HEK293 (cell line): ENCODE results near the gene IER2.

Experiments
- CTCF ChIA-PET: fragments of 350-600 bp; formaldehyde crosslinking; extraction: SDS; loops from one replicate; lab custom pipeline; 2021; ENCODE audit warnings: antibody characterized with exemption; lab: Yijun Ruan, JAX
- POLR2A ChIA-PET: fragments of 300-600 bp; formaldehyde crosslinking; extraction: SDS; loops from one replicate; lab custom pipeline; 2020; ENCODE audit warnings: antibody characterized with exemption, inconsistent platforms; lab: Yijun Ruan, JAX
- H3K27ac ChIP-seq: fragments of 200-500 bp; sonication (Bioruptor generic); 2 replicates; pipeline ENCODE4 v1.5.1; 2014; ENCODE audit warnings: low read depth, low read length, control low read depth, inconsistent platforms; ENCODE audit errors: extremely low read depth
- H3K36me3 ChIP-seq, 2 experiments: fragments of 200-500 bp in 1 of 2; sonication (Bioruptor generic) in 1 of 2; 1 replicate in 1 of 2; 2 replicates in 1 of 2; pipeline ENCODE4 v1.5.1; 2014 to 2017; ENCODE audit warnings: inconsistent platforms in 2 of 2, low read length in 2 of 2; ENCODE audit not compliant: control insufficient read depth in 2 of 2, insufficient read depth in 1 of 2
- H3K4me1 ChIP-seq: fragments of 200-500 bp; sonication (Bioruptor generic); 2 replicates; pipeline ENCODE4 v1.5.1; 2014; ENCODE audit warnings: mild to moderate bottlenecking, low read length, inconsistent platforms; ENCODE audit not compliant: control insufficient read depth, insufficient read depth
- H3K4me3 ChIP-seq: 2 replicates; pipeline ENCODE4 v1.5.1; 2011; ENCODE audit warnings: low read depth, mild to moderate bottlenecking, control low read depth, low read length, moderate library complexity
- H3K9me3 ChIP-seq: fragments of 200-500 bp; sonication (Bioruptor generic); 2 replicates; pipeline ENCODE4 v1.5.1; 2014; ENCODE audit warnings: low read depth, low read length, inconsistent platforms; ENCODE audit not compliant: control insufficient read depth, insufficient read depth
- BCL6B ChIP-seq: fragments of 450-650 bp; formaldehyde crosslinking; IDR thresholded peaks from 2 replicates; pipeline ENCODE4 v1.5.1; 2017; ENCODE audit warnings: missing biosample characterization, missing genetic modification characterization
- EGR2 ChIP-seq: fragments of 450-650 bp; formaldehyde crosslinking; IDR thresholded peaks from 2 replicates; pipeline ENCODE4 v1.5.1; 2016; ENCODE audit warnings: low read depth, missing biosample characterization, missing genetic modification characterization
- IKZF3 ChIP-seq: fragments of 450-650 bp; IDR thresholded peaks from 2 replicates; pipeline ENCODE4 v1.5.0; 2018; ENCODE audit warnings: missing biosample characterization, mild to moderate bottlenecking, missing genetic modification characterization, moderate library complexity
- KLF1 ChIP-seq: fragments of 450-650 bp; formaldehyde crosslinking; IDR thresholded peaks from 2 replicates; pipeline ENCODE4 v1.5.1; 2016; ENCODE audit warnings: missing biosample characterization, missing genetic modification characterization
- MEIS1 ChIP-seq: sonication (generic); formaldehyde crosslinking; IDR thresholded peaks from 2 replicates; pipeline ENCODE4 v1.8.1; 2022; ENCODE audit warnings: missing genetic modification reagents, mild to moderate bottlenecking, borderline replicate concordance
- SP2 ChIP-seq: fragments of 450-650 bp; formaldehyde crosslinking; IDR thresholded peaks from 2 replicates; pipeline ENCODE4 v1.5.1; 2016; ENCODE audit warnings: missing biosample characterization, missing genetic modification characterization
- SP7 ChIP-seq: fragments of 450-650 bp; formaldehyde crosslinking; IDR thresholded peaks from 2 replicates; pipeline ENCODE4 v1.5.1; 2016; ENCODE audit warnings: missing biosample characterization, missing genetic modification characterization
- ZEB2 ChIP-seq: fragments of 450-650 bp; formaldehyde crosslinking; IDR thresholded peaks from 2 replicates; pipeline ENCODE4 v1.5.1; 2016; ENCODE audit warnings: missing biosample characterization, missing genetic modification characterization
- ZFHX2 ChIP-seq: fragments of 450-650 bp; formaldehyde crosslinking; conservative IDR thresholded peaks from 2 replicates; pipeline ENCODE4 v1.5.1; 2016; ENCODE audit warnings: missing biosample characterization, missing genetic modification characterization
- ZNF184 ChIP-seq: fragments of 450-650 bp; IDR thresholded peaks from 2 replicates; pipeline ENCODE4 v1.5.1; 2018; ENCODE audit warnings: missing biosample characterization, mild to moderate bottlenecking, missing genetic modification characterization
- ZNF223 ChIP-seq: fragments of 450-650 bp; formaldehyde crosslinking; IDR thresholded peaks from 2 replicates; pipeline ENCODE4 v1.5.1; 2016; ENCODE audit warnings: missing biosample characterization, missing genetic modification characterization
- ZNF24 ChIP-seq: fragments of 450-650 bp; formaldehyde crosslinking; IDR thresholded peaks from 2 replicates; pipeline ENCODE4 v1.5.1; 2016; ENCODE audit warnings: missing biosample characterization, missing genetic modification characterization
- ZNF280D ChIP-seq: fragments of 450-650 bp; formaldehyde crosslinking; IDR thresholded peaks from 2 replicates; pipeline ENCODE4 v1.5.1; 2016; ENCODE audit warnings: missing biosample characterization, missing genetic modification characterization
- ZNF311 ChIP-seq: fragments of 450-650 bp; formaldehyde crosslinking; IDR thresholded peaks from 2 replicates; pipeline ENCODE4 v1.5.1; 2017; ENCODE audit warnings: missing biosample characterization, missing genetic modification characterization, borderline replicate concordance
- ZNF394 ChIP-seq: fragments of 450-650 bp; formaldehyde crosslinking; IDR thresholded peaks from 2 replicates; pipeline ENCODE4 v1.5.1; 2016; ENCODE audit warnings: missing biosample characterization, missing genetic modification characterization, mild to moderate bottlenecking, moderate library complexity, borderline replicate concordance
- ZNF416 ChIP-seq: fragments of 450-650 bp; formaldehyde crosslinking; IDR thresholded peaks from 2 replicates; pipeline ENCODE4 v1.5.1; 2016; ENCODE audit warnings: missing biosample characterization, missing genetic modification characterization
- ZNF426 ChIP-seq: fragments of 450-650 bp; formaldehyde crosslinking; IDR thresholded peaks from 2 replicates; pipeline ENCODE4 v1.5.1; 2017; ENCODE audit warnings: missing biosample characterization, missing genetic modification characterization, mild to moderate bottlenecking, inconsistent platforms, moderate library complexity
- ZNF530 ChIP-seq: fragments of 450-650 bp; formaldehyde crosslinking; IDR thresholded peaks from 2 replicates; pipeline ENCODE4 v1.5.1; 2016; ENCODE audit warnings: low read depth, missing biosample characterization, missing genetic modification characterization
- ZNF629 ChIP-seq: fragments of 450-650 bp; formaldehyde crosslinking; IDR thresholded peaks from 2 replicates; pipeline ENCODE4 v1.5.1; 2017; ENCODE audit warnings: missing biosample characterization, missing genetic modification characterization
- ZNF645 ChIP-seq: fragments of 450-650 bp; formaldehyde crosslinking; IDR thresholded peaks from 2 replicates; pipeline ENCODE4; 2016; ENCODE audit warnings: missing biosample characterization, missing genetic modification characterization
- ZNF664 ChIP-seq: fragments of 450-650 bp; formaldehyde crosslinking; IDR thresholded peaks from 2 replicates; pipeline ENCODE4 v1.5.1; 2016; ENCODE audit warnings: missing biosample characterization, missing genetic modification characterization
- ZNF704 ChIP-seq: fragments of 450-650 bp; formaldehyde crosslinking; IDR thresholded peaks from 2 replicates; pipeline ENCODE4 v1.5.1; 2016; ENCODE audit warnings: missing biosample characterization, missing genetic modification characterization
- ZNF747 ChIP-seq: fragments of 450-650 bp; formaldehyde crosslinking; IDR thresholded peaks from 2 replicates; pipeline ENCODE4 v1.5.1; 2016; ENCODE audit warnings: missing biosample characterization, missing genetic modification characterization
- TF ChIP-seq, protein P1 (sequence below): fragments of 450-650 bp; formaldehyde crosslinking; IDR thresholded peaks from 2 replicates; pipeline ENCODE4 v1.5.1; 2016; ENCODE audit warnings: missing biosample characterization, missing genetic modification characterization, low read depth
- TF ChIP-seq, protein P2 (sequence below): fragments of 450-650 bp; formaldehyde crosslinking; IDR thresholded peaks from 2 replicates; pipeline ENCODE4 v1.5.1; 2016; ENCODE audit warnings: missing biosample characterization, missing genetic modification characterization
- TF ChIP-seq, protein P3 (sequence below): fragments of 450-650 bp; formaldehyde crosslinking; IDR thresholded peaks from 2 replicates; pipeline ENCODE4 v1.5.1; 2016; ENCODE audit warnings: missing biosample characterization, missing genetic modification characterization

Gene IER2

GRCh38 chr19:13172346-13173138 is 22.3 kb downstream of the IER2 start:
- ChIA-PET POLR2A (interaction anchor here (1.4 to 5.2 kb wide), 2 partner anchors 19 to 20 kb away, joined by 4 to 63 read pairs; no protein-coding TSS in a partner anchor), CTCF (no interaction called here)
- Histone ChIP-seq H3K36me3 (no peaks in the 10 kb centered on the region), H3K4me1 (peaks cover 7% of the 10 kb centered on the region), H3K4me3 (no peak overlapping the region), H3K27ac (no peak overlapping the region; the same call in 1 of the 2 replicates), H3K9me3 (no peaks in the 10 kb centered on the region)
- TF ChIP-seq KLF1 (tag by site-specific recombination) (peak; percentile 58), IKZF3 (no peak), ZNF394 (tag by site-specific recombination) (peak; percentile 53; the same call in 1 of the 2 replicates), MEIS1 (CRISPR knock-in tag) (no peak), ZNF704 (tag by site-specific recombination) (no peak), ZNF311 (tag by site-specific recombination) (no peak), ZFHX2 (tag by site-specific recombination) (peak; percentile 91), ZNF629 (tag by site-specific recombination) (0 out of 2 replicates have a peak, but pooled peaks have one; percentile 41), ZNF184 (0 out of 2 replicates have a peak, but pooled peaks have one; percentile 40), ZNF280D (tag by site-specific recombination) (no peak), ZEB2 (tag by site-specific recombination) (peak; percentile 43; the same call in 1 of the 2 replicates), ZNF24 (tag by site-specific recombination) (no peak), ZNF416 (tag by site-specific recombination) (no peak), SP2 (tag by site-specific recombination) (no peak; the same call in 1 of the 2 replicates), ZNF645 (tag by site-specific recombination) (no peak), EGR2 (tag by site-specific recombination) (peak; percentile 87), ZNF426 (tag by site-specific recombination) (no peak), SP7 (tag by site-specific recombination) (peak; percentile 61), ZNF223 (tag by site-specific recombination) (no peak), ZNF747 (tag by site-specific recombination) (no peak), ZNF664 (tag by site-specific recombination) (no peak), ZNF530 (tag by site-specific recombination) (no peak), BCL6B (tag by site-specific recombination) (no peak)
- TF ChIP-seq, protein P1, sequence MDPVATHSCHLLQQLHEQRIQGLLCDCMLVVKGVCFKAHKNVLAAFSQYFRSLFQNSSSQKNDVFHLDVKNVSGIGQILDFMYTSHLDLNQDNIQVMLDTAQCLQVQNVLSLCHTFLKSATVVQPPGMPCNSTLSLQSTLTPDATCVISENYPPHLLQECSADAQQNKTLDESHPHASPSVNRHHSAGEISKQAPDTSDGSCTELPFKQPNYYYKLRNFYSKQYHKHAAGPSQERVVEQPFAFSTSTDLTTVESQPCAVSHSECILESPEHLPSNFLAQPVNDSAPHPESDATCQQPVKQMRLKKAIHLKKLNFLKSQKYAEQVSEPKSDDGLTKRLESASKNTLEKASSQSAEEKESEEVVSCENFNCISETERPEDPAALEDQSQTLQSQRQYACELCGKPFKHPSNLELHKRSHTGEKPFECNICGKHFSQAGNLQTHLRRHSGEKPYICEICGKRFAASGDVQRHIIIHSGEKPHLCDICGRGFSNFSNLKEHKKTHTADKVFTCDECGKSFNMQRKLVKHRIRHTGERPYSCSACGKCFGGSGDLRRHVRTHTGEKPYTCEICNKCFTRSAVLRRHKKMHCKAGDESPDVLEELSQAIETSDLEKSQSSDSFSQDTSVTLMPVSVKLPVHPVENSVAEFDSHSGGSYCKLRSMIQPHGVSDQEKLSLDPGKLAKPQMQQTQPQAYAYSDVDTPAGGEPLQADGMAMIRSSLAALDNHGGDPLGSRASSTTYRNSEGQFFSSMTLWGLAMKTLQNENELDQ (tag by site-specific recombination), result no peak
- TF ChIP-seq, protein P2, sequence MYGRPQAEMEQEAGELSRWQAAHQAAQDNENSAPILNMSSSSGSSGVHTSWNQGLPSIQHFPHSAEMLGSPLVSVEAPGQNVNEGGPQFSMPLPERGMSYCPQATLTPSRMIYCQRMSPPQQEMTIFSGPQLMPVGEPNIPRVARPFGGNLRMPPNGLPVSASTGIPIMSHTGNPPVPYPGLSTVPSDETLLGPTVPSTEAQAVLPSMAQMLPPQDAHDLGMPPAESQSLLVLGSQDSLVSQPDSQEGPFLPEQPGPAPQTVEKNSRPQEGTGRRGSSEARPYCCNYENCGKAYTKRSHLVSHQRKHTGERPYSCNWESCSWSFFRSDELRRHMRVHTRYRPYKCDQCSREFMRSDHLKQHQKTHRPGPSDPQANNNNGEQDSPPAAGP (tag by site-specific recombination), result peak; percentile 63
- TF ChIP-seq, protein P3, sequence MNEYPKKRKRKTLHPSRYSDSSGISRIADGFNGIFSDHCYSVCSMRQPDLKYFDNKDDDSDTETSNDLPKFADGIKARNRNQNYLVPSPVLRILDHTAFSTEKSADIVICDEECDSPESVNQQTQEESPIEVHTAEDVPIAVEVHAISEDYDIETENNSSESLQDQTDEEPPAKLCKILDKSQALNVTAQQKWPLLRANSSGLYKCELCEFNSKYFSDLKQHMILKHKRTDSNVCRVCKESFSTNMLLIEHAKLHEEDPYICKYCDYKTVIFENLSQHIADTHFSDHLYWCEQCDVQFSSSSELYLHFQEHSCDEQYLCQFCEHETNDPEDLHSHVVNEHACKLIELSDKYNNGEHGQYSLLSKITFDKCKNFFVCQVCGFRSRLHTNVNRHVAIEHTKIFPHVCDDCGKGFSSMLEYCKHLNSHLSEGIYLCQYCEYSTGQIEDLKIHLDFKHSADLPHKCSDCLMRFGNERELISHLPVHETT (tag by site-specific recombination), result no peak
